ENCODE measurements around the gene LMNB1. TPM values are rescaled to one million over a fixed set of nuclear protein-coding genes. Genes with fewer than 3 reads are reported as not detected.
A peak's percentile ranks its signal among the peaks of the same experiment; 100 is the strongest.
"Not testable (repeated sequence)": the region's sequence is repeated elsewhere in the genome, so short reads cannot be mapped to it uniquely, and the experiment has no call there.

LMNB1 gene
- polyA plus RNA-seq, 12 donors: 33.8 to 77.4 (median 47.5) TPM; not detected in 1

DNA sequence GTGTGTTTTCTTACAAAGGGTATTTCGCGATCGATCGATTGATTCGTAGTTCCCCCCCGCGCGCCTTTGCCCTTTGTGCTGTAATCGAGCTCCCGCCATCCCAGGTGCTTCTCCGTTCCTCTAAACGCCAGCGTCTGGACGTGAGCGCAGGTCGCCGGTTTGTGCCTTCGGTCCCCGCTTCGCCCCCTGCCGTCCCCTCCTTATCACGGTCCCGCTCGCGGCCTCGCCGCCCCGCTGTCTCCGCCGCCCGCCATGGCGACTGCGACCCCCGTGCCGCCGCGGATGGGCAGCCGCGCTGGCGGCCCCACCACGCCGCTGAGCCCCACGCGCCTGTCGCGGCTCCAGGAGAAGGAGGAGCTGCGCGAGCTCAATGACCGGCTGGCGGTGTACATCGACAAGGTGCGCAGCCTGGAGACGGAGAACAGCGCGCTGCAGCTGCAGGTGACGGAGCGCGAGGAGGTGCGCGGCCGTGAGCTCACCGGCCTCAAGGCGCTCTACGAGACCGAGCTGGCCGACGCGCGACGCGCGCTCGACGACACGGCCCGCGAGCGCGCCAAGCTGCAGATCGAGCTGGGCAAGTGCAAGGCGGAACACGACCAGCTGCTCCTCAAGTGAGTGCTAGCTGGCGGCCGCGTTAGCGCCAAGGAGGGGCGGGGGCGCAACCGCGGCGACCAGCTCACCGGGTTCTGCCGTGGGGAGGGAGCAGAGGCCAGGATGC lies 480 bp downstream of the LMNB1 start:
- DNase-seq: peak; percentile 61

DNA sequence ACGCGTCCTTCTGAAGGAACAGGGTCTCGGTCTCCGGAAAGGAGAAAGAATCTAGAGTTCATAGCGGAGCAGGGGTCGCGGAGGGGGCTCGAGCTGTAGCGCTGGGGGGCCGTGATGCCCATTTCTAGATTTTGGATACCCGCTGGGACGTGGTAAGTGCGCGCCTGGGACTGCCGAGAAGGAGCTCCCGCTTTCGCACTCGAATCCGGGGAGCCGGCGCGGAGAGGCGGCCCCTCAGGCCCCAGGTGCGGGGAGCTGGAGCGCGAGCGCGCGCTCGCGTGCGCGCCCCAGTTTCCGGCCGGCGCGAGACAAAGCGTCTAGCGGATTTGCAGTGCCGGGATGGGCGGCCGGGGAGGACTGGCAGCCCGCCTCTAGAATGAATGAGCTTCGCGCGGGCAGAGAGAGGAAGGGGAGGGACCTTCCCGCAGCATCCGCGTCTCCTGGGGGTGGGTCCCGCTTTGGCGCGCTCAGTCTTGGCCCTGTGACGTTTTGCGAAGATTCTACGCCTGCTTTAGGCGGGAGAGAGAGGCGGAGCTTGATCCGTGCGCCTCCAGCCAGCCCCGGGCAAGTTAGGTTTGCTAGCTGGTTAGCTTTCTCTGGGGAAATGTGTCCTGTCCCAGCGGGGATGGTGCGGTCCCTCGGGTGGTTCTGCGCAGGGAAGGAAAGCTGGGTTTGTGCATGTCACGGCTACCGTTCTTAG lies 1.2 kb downstream of the LMNB1 start:
- DNase-seq: peak; percentile 90

DNA sequence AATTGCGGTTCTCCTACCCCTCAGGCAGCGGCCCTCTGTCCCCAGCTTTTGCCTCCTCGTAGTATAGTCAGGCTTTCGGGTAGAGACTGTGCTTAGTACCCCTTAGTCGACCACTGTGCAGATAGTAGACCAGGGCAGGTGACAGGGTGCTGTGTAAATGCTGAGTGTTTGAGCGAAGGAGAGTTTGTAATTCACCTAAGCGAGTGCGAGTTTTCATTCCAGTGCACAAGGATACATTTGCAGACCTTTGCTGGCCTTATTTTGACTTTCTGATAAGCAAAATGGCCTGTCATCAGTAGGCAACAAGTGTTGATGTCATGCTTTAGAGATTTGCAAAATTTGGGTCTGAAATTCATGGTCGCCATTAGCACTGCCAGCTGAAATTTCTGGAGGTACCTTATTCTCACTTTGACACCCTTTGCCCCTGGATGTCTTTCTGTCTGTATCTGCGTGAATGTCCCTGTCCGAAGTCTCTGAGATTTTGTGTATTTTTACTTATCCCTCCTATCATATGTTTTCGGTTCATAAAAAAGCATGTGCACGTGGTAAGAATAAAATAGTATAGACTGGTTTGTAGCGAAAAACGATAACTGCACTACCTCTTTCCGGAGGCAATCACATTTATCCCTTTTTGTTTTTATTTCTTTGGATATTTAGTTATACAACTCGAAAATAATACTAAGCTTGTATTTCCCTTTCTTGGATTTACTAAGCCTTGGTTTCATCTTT lies 1.9 kb downstream of the LMNB1 start:
- DNase-seq: no peak

DNA sequence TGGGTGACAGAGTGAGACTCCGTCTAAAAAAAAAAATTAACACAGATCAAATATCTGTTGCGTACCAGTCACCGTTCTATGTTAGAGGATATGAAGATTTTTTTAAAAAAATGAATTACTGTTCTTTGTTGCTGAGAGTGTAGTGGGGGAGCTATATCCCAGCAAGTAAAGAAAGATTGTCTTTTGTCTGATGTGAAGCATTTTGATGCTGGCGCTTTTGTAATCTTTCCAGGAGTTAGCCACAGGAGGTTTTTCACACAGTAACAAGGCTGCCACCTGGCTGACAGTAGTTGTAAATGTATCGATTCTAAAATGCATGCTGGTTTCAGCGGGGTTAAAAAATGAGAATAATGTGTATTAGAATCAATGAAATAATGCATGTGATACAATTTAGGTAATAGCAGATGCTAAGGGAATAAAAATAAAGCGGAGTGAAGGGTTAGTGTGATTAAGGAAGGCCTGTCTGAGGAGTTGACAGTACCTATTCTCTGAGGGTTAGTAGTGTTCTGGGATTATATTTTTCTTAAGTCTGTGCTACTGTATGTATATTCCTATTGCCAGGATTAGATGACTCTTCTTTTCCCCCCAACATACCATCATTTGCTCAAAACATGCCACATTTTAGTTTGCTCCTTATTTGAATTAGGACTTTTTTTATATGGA lies 3.4 kb downstream of the LMNB1 start:
- peak; percentile 66 for DNase-seq

GRCh38 chr5:126788409-126788808 lies 11.5 kb downstream of the LMNB1 start:
- DNase-seq: not testable (repeated sequence)

- no peak for DNase-seq
Observed at GRCh38 chr5:126793097-126793496, 16.2 kb downstream of the LMNB1 start.

DNA sequence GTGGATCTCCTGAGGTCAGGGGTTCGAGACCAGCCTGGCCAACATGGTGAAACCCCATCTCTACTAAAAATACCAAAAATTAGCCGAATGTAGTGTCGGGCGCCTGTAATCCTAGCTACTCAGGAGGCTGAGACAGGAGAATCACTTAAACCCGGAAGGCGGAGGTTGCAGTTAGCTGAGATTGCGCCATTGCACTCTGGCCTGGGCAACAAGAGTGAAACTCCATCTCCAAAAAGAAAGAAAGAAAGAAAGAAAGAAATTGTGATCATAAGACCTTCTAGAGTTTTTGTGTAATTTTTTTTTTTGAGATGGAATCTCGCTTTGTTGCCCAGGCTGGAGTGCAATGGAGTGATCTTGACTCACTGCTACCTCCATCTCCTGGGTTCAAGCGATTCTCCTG lies 16.7 kb downstream of the LMNB1 start:
- not testable (repeated sequence) for DNase-seq

- no peak for DNase-seq
Observed at GRCh38 chr5:126794157-126794828, 17.4 kb downstream of the LMNB1 start.

GRCh38 chr5:126799780-126800179 lies 22.8 kb downstream of the LMNB1 start:
- no peak for DNase-seq

DNA sequence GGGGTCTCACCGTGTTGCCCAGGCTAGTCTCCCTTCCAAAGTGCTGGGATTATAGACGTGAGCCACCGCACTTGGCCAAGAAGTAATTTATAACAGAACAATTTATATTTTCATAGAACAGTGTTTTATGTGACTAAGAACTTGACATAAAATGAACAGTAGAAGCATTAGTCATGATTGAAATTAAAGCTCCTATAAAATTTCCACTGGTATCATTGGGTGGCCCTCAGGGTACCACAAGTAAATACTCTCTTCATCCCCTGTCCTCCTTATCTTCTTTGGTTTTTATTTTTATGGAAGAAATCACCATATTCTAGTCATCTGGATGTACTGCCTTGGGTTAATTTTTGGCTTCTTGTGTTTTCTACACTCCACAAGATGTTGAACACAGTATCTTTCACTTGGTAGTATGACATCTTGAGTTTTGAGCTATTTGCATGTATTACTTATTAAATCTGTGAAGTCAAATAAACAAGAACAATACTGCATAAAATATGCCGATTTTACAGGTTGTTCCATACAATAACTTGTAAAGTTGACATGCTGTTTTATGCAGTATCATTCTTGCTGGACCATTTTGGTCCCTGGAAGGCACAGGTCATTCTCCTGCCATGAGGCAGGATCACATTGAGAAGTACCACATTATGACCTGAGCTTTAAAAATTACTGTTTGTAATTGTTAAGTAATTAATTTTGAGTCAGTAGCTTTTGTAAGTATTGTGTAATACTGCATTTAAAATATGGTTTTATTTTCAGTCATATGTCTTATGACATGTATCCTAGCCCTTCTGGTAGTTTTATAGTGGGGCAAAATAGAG lies 24.4 kb downstream of the LMNB1 start:
- DNase-seq: no peak

- DNase-seq: peak; percentile 35
Observed at GRCh38 chr5:126801992-126802294, 25.0 kb downstream of the LMNB1 start.

DNA sequence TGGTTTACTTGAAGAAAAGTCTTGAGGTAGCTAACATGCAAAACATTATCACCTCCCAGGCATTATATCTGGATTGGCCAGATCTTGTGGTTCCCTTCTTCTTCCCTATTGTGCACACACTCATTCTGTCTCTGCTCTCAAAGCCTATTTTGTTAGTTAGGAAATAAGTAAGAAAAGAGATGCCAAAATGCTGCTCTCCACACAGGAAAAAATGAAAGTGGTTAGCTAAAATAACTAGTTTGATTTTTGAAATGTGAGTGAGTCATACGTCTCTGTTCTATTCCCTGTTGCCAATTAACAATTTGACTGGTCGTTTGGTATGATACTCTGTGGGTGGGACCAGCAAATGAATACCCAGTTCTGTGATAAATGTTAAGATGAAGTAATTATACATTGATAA lies 28.1 kb downstream of the LMNB1 start:
- no peak for DNase-seq

GRCh38 chr5:126808521-126808988 lies 31.6 kb downstream of the LMNB1 start:
- peak; percentile 29 for DNase-seq

DNA sequence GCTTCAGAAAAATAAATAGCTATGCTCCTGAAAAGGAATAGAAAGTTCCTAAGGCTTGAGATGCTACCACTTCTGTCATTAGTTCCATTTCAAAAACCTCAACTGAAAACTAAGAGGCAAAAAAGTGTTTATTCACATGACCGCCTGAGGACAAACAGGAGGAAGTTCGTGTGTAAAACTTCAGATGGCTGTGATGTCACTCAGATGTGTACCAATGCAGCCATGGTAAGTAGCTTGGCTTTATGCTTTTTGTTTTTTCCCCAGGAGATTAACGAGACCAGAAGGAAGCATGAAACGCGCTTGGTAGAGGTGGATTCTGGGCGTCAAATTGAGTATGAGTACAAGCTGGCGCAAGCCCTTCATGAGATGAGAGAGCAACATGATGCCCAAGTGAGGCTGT lies 33.0 kb downstream of the LMNB1 start:
- DNase-seq: no peak

DNA sequence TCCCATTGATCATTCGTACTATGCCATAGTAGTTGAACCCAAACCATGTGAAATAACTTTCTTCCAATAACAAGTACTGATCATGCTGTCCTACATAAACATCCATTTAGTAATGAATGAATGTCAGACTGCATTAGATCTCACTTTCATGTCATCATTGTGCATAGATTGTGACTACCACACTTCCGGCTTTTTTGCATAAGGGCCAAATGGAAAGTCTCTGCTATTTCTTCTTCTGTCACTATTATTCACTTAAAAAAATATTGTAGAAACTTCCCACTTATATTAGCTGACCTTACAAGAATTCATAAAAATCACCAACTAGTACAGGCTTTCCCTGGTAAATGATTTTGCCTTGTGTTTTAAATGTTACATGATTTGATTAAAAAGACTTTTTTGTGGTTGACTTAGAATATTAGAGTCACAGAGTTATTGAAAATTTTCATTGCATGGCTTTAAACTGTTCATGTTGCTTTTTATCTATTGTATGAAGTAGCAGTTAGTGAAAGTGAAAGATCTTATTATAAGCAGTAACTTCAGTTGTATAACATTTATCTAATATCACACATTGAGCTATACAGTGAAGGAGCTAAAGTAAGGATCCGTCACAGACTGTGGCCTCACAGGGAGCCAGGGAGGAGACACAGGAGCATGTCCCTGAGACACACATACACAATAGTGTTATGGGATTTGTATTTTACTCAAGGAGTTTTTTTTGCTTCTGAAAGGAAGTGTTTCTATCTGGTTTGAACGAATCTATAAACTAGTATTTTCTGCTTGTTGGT lies 33.9 kb downstream of the LMNB1 start:
- DNase-seq: no peak

- no peak for DNase-seq
Observed at GRCh38 chr5:126811515-126812198, 34.7 kb downstream of the LMNB1 start.

- DNase-seq: no peak
Observed at GRCh38 chr5:126812199-126812570, 35.2 kb downstream of the LMNB1 start.

DNA sequence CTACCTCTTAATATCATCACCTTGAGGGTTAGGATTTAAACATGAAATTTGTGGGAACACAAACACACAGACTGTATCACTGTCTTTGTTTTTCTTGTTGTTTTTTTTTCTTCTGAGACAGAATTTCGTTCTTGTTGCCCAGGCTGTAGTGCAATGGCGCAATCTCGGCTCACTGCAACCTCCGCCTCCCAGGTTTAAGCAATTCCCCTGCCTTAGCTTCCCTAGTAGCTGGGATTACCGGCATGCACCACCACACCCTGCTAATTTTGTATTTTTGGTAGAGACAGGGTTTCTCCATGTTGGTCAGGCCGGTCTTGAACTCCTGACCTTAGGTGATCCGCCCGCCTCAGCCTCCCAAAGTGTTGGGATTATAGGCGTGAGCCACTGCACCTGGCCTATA lies 36.9 kb downstream of the LMNB1 start:
- DNase-seq: not testable (repeated sequence)

DNA sequence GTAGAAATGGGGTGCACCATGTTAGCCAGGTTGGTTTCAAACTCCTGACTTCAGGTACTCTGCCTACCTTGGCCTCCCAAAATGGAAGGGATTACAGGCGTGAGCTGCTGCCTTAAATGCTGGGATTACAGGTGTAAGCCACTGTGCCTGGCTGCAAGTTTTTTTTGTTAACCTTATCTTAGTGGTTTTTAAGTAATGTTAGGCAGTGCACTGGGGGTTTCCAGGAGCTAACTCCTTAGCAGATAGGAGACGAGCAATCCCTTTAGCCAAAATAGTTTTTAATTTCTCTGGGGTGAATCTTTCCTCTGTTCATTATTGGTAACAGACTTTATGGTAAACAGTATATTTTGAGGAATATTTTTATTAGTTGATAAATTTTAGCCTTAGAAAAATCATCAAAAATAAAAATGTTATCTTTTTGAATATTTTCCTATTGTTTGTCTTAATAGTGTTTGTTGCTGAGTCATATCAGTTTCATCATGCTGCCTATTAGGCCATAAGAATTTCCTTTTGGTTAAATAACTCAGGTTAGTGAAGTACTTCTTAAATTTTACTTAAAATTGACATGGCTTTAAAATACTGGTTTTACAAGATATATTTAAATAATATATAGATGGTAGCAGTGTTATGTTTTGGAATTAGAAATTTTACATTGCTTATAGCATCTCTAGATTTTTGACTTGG lies 37.9 kb downstream of the LMNB1 start:
- DNase-seq: no peak

All from muscle of arm (tissue), 12 donors.